ENCODE results near the gene EDN2.

GRCh38 chr1:41452704-41453290, 31.7 kb downstream of the EDN2 start:
- no peak for TF ChIP-seq CTCF (IDR thresholded peaks at IDR 0.05; ENCODE audit: low read depth, low read length, missing input control)
- no peak for TF ChIP-seq RAD21 (IDR thresholded peaks at IDR 0.05)
- no peak for TF ChIP-seq SP1 (IDR thresholded peaks at IDR 0.05)
- TF ChIP-seq, protein P1, sequence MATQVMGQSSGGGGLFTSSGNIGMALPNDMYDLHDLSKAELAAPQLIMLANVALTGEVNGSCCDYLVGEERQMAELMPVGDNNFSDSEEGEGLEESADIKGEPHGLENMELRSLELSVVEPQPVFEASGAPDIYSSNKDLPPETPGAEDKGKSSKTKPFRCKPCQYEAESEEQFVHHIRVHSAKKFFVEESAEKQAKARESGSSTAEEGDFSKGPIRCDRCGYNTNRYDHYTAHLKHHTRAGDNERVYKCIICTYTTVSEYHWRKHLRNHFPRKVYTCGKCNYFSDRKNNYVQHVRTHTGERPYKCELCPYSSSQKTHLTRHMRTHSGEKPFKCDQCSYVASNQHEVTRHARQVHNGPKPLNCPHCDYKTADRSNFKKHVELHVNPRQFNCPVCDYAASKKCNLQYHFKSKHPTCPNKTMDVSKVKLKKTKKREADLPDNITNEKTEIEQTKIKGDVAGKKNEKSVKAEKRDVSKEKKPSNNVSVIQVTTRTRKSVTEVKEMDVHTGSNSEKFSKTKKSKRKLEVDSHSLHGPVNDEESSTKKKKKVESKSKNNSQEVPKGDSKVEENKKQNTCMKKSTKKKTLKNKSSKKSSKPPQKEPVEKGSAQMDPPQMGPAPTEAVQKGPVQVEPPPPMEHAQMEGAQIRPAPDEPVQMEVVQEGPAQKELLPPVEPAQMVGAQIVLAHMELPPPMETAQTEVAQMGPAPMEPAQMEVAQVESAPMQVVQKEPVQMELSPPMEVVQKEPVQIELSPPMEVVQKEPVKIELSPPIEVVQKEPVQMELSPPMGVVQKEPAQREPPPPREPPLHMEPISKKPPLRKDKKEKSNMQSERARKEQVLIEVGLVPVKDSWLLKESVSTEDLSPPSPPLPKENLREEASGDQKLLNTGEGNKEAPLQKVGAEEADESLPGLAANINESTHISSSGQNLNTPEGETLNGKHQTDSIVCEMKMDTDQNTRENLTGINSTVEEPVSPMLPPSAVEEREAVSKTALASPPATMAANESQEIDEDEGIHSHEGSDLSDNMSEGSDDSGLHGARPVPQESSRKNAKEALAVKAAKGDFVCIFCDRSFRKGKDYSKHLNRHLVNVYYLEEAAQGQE (IDR thresholded peaks at IDR 0.05) = no peak
- TF ChIP-seq MAX (IDR thresholded peaks at IDR 0.05) = no peak
- TF ChIP-seq YY1 (IDR thresholded peaks at IDR 0.05) = no peak

Measured in liver (tissue), 3 donors.